RWPE1 (cell line): Measurements from ENCODE around the gene FAM98C.

Experiments used
- CTCF ChIA-PET: fragments of 350-600 bp; sonication (Branson Sonifier 250); formaldehyde crosslinking; extraction: SDS; loops from one replicate; lab custom pipeline; 2021; lab: Yijun Ruan, JAX
- POLR2A ChIA-PET: fragments of 400-600 bp; formaldehyde crosslinking; extraction: SDS; loops from one replicate; lab custom pipeline; 2020; ENCODE audit warnings: antibody characterized with exemption; ENCODE audit not compliant: low non-redundant PET; lab: Yijun Ruan, JAX
- DNase-seq: peaks from one replicate; pipeline ENCODE4 v3.0.0; 2012; ENCODE audit warnings: low spot score
- H3K27ac ChIP-seq: fragments of 450-650 bp; 2 replicates; pipeline ENCODE4 v1.5.1; 2017
- TF ChIP-seq, protein P1 (sequence below): fragments of 450-650 bp; conservative IDR thresholded peaks from 2 replicates; pipeline ENCODE4 v1.5.1; 2017; ENCODE audit warnings: low read depth, mild to moderate bottlenecking

The FAM98C gene

DNA sequence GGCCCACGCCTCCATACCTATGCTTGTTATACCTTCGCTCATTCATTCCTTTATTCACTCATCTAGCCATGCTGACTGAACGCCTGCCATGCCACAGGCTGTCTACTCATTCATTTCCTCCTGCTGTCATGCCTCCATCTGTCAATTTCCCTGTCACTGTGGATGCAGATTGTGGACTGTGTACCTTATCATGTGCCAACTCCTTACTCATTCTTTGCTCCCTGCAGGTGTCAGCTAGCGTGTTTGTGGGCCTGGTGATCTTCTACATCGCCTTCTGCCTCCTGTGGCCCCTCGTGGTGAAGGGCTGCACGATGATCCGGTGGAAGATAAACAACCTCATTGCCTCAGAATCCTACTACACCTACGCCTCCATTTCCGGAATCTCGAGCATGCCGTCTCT, 32.6 kb upstream of the FAM98C start:
- CTCF ChIA-PET, result no interaction called here
- H3K27ac ChIP-seq, result no peak overlapping the region
- DNase-seq, result no peak
- TF ChIP-seq, protein P1, sequence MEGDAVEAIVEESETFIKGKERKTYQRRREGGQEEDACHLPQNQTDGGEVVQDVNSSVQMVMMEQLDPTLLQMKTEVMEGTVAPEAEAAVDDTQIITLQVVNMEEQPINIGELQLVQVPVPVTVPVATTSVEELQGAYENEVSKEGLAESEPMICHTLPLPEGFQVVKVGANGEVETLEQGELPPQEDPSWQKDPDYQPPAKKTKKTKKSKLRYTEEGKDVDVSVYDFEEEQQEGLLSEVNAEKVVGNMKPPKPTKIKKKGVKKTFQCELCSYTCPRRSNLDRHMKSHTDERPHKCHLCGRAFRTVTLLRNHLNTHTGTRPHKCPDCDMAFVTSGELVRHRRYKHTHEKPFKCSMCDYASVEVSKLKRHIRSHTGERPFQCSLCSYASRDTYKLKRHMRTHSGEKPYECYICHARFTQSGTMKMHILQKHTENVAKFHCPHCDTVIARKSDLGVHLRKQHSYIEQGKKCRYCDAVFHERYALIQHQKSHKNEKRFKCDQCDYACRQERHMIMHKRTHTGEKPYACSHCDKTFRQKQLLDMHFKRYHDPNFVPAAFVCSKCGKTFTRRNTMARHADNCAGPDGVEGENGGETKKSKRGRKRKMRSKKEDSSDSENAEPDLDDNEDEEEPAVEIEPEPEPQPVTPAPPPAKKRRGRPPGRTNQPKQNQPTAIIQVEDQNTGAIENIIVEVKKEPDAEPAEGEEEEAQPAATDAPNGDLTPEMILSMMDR, result no peak
- POLR2A ChIA-PET, result no interaction called here

DNA sequence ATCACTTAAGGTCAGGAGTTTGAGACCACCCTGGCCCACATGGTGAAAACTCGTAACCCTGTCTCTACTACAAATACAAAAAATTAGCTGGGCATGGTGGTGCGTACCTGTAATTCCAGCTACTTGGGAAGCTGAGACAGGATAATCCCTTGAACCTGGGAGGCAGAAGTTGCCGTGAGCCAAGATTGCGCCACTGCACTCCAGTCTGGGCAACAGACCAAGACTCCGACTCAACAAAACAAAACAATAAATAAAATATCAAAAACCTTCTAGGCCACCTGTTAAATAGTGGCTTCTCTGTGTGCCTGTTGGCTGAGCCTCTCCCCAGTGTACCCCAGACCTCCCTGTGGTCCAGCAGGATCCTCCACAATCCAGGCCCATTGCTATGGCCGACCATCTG, 31.8 kb upstream of the FAM98C start:
- CTCF ChIA-PET, result no interaction called here
- POLR2A ChIA-PET, result no interaction called here
- no peak for DNase-seq
- TF ChIP-seq, protein P1, result no peak
- no peak overlapping the region for H3K27ac ChIP-seq

DNA sequence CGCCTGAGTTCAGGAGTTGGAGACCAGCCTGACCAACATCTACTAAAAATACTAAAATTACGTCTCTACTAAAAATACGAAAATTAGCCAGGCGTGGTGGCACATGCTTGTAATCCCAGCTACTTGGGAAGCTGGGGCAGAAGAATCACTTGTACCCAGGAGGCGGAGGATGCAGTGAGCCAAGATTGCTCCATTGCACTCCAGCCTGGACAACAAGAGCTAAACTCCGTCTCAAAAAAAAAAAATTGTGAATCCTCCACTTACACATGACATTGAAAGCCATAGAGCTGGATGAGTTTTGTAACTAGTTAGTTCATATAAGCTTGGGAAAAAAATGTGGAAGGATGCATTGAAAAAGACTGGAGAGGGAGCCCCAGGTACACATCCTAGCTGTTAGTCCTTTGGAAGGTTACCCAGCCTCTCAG, 29.0 kb upstream of the FAM98C start:
- TF ChIP-seq, protein P1, result no peak
- POLR2A ChIA-PET, result no interaction called here
- H3K27ac ChIP-seq, result peak overlapping the region; percentile 88

DNA sequence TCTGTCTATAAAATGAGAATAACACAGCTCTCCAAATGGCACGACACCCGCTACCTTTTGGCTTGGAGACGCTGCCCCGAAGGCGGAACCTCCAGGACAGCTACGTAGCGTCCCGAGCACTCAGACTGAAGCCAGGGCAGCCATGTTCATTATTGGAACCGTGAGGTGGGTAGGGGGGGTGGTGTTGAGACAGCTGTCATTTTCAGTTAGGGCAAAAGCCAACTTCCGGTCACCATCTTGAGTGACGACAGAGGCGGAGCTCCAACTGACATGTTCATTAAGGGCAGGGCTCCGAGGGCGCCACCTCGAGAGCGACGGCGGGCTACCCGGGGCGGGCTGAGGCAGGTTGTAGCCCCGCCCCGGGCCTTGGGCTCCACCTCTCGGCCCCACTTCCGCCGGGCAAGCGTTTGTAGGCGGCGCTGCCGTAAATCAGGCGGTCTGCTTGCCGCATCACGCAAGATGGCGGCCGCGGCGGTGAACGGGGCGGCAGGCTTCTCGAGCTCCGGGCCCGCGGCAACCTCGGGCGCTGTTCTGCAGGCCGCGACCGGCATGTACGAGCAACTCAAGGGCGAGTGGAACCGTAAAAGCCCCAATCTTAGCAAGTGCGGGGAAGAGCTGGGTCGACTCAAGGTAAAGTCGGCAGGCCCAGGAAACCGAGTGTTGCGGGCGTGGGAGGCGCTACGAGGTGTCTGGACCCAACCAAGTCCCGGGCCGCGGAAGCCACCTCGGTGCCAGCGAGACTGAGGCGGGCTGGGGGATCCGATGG, 28.4 kb upstream of the FAM98C start, which contains the start of gene PSMD8:
Gene PSMD8, plus strand, starts transcription at position 240 of the 766 bp plus-strand sequence. Its CDS starts 31 bp downstream, at position 271.
- peak; percentile 97 for DNase-seq
- TF ChIP-seq, protein P1, result no peak
- ChIA-PET CTCF (interaction anchor here (0.7 kb wide), 1 partner anchor 116 kb away, joined by 4 read pairs; no protein-coding TSS in a partner anchor), POLR2A (interaction anchor here (0.6 to 1.9 kb wide), 3 partner anchors 13 to 86 kb away, joined by 3 to 14 read pairs (median 3); partner anchors contain the start of gene GGN)
- peak within 1 kb of the TSS; percentile 88 for H3K27ac ChIP-seq

More for the DNA sequence above, 29.0 kb upstream of the FAM98C start:
- no peak for DNase-seq
- CTCF ChIA-PET, result no interaction called here

DNA sequence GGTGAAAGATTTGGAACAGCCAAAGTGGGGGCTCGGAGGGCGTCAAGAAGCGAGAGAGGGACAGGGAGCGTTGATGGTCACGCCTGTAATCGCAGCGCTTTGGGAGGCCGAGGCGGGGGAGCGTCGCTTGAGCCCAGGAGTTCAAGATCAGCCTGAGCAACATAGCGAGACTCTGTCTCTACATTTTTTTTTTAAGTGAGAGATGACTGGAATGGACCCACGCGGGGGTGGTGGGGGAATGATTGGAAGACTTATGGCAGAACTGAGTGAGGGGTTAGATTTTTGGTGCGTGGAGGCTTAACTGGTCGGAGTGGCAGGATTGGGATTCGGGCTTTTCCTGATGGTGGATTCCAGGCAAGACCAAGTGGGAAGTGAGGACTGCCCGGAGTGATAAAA, 27.8 kb upstream of the FAM98C start:
- no peak for DNase-seq
- ChIA-PET CTCF (interaction anchor here (0.7 kb wide), 1 partner anchor 116 kb away, joined by 4 read pairs; no protein-coding TSS in a partner anchor), POLR2A (interaction anchor here (1.9 kb wide), 1 partner anchor 13 kb away, joined by 14 read pairs; the partner anchor contains the start of gene GGN)
- peak overlapping the region; percentile 88 for H3K27ac ChIP-seq
- TF ChIP-seq, protein P1, result no peak

DNA sequence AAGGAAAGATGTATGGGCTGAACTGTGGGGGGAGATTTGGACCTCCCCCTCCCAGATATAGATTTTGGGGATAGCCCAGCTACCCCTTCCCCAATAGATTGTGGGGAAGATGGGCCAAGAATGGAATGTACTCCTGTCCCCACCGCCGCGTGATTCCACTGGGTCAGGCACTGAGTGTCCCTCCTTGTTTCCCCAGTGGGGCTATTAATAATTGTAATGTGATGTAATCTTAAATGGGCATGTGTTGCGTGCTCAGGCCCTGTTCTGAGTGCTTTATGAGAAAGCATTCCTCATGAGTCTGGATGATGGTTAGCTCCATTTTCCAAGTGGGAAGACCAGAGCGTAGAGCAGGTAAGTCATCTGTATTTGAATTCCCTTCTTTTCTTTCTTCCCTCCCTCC, 27.1 kb upstream of the FAM98C start:
- CTCF ChIA-PET, result no interaction called here
- TF ChIP-seq, protein P1, result no peak
- POLR2A ChIA-PET, result interaction anchor here (1.9 kb wide), 1 partner anchor 12 kb away, joined by 14 read pairs; the partner anchor contains the start of gene GGN
- no peak for DNase-seq
- peak overlapping the region; percentile 88 for H3K27ac ChIP-seq
